NCI-H446 (cell line): ENCODE measurements around the gene IL4.
A peak's percentile ranks its signal among the peaks of the same experiment; 100 is the strongest.
"Not testable (repeated sequence)": the region's sequence is repeated elsewhere in the genome, so short reads cannot be mapped to it uniquely, and the experiment has no call there.

Source experiments
- DNase-seq, 2 experiments: peaks; one replicate each; lab custom pipeline; 2025; lab: John Stamatoyannopoulos, UW

Gene IL4

DNA sequence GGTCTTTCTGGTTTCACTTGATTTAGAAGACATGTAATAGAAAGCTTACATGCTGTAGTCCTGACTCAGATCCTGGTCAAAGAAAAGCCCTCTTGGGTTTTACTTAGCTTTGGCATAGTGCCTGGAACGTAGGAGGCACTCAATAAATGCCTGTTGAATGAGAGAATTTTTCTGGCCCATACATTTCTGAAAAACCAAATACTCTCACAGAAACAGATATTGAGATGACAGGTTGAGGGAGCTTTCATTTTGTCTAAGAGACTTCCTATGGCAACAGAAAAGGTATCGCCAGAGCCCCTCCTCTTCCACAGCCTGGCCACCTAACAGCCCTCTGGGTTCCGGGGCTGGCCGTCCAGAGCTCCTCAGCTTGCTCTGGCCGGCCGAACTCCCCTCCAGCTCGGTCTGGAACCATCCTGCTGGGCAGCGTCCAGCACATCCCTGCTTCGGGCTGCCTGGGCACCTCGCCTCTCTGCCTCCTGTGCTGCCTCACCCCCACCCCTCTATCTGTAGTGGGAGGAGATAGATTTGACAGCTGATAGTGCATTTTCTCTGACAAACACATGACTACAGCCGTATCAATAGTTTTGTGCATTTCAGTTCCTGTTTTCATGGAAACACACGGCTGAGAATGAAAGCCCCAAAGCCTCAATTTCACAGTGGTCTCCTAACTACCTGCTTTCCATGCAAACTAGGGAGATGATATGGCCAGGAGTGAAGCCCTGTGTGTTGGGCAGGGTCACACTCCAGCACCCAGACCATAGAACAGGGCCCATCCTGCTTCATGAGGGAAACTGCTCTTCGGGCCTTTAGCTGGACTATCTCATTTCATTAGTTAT is 1.1 kb downstream of the IL4 start:
- DNase-seq, result peak in 1 of 2 experiments; percentile 11

DNA sequence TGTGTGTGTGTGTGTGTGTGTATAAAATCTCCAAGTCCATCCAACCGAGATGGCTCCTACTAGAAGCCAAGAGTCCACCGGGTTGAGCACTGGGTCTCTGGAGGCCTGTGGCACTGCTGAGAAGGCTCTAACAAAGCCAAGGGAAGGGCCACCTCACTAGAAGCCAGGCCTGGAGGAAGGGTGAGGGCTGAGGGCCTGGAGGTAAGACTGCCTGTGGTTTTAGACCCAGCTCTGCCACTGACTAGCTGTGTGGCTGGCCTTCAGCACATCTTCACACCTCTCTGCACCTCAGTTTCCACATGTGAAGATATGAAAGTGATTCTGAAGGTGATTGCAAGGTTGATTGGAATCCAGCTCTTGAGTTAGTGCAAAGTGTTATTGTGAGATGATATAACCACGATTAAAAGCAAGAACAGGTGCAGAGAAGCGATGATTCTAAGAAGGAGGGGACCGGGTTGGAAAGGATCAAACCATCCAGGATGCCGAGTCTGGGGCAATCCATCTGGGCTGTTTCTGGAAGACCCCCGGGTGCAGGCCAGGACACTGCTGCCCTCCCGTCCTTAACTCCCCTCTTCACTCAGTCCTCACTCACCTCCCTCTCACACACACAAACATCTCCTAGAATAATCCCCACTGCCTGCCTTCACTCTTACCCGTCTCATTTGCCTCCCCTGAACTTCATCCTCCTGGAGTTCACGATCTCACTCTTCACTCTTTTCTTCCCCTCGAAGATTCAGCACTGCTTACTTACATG is 2.3 kb downstream of the IL4 start:
- DNase-seq, result no peak

DNA sequence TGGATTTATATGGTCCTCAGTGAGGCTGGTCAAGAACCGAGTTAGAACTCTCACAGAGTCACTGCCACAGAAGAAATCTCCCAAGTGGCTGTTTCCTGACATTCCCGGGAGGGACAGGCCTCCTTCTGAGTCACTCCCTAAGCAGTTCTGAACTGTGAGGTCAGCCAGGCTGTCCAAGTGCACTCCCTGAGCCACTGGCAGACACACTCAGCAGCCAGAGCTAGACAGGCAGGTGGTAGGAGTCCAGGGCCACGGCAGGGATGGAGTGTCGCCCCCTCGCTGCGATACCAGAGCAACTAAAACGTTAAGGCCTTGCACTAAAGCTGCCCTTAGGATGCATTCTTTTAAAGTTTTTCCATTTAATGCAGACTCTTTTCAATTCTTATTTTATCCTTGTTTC is 3.4 kb downstream of the IL4 start:
- no peak for DNase-seq

DNA sequence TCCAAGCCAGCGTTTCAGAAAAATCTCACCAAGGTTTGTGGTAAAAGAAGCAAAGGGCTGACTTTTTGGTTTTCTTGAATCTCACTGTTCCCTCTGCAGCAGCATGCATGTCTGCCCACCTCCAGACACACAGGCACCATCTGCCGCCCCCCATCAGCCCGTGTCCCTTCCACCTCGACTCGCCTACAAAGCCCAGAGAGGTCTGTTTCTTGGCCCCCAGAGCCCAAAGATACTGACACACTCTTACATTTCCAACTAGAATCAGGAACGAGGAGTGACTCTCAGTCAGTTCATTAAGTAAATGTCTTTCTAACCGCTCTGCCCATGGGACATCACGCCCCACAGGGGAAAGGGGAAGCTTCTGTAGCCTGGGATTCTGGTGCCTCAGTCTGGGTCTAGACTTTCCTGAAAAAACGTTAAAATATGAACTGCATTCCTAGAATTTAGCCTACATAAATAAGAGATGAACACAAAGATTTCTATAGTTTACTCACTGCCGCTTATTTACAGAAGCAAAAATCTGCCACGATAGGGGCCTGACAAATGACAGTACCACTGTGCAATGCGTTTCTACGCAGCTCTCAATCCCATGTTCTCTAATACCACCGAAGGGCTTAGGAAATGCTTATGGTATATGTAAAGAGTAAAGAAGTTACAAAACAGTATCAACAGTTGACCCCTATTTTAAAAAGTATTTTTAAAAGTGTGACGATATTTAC is 4.1 kb downstream of the IL4 start:
- DNase-seq, result no peak

DNA sequence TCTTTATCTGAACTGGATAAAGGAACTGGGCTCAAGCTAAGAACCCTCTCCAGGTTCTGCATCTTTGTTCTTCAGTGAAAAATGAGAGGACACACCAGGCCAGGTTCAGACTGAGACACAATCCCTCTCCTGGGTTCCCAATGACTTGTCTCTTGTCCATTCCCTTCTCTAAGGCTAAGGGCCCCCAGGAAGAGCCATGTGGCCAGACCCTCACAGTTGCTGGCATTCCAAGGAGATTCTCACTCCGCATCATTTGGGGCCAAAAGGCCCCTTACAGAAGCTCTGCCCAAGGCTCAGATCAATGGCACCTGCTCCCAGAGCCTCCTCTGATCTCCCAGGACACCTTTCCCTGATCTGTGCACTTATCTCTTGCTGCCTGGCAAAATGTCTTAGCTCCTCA is 4.9 kb downstream of the IL4 start:
- no peak for DNase-seq

DNA sequence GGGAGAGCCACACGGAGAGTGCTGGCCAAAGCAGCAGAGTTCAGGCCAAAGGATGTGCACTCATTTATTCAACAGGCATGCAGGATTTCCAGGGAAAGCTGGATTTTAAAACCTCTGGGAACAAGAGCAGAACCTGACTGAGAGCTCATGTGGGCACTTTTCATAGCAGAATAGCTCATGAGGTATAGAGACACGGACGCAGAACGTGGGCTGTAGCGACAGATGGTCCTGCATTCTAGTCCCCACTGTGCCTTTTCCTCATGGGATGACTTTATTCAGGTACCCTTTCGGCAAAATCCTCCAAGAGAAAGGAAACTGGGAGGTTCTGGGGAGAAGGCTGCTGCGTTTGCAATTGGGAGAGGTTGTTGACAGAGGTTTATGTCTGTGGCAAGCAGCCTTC is 5.4 kb downstream of the IL4 start:
- DNase-seq, result no peak

DNA sequence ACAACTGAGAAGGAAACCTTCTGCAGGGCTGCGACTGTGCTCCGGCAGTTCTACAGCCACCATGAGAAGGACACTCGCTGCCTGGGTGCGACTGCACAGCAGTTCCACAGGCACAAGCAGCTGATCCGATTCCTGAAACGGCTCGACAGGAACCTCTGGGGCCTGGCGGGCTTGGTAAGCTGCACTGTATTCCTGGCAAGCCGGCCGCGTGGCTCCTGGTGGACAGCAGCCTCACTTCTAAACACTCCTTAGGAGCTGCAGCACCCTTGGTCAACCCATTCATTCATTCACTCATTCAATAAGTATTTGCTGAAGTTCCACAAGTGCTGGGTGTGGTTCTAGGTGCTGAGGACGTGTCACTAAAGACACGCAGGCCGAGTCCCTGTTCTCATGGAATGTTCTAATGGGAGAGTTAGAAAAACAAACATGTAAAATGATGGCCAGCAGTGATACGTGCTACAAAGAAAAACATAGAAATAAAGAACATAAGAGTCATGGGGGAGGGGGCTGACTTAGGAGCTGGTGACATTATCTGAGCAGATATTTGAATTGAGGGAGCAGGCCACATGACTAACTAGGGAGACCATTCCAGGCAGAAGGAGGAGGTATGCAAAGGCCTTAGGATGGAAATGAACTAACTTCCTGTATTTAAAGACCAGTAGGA is 6.1 kb downstream of the IL4 start:
- DNase-seq, result no peak

DNA sequence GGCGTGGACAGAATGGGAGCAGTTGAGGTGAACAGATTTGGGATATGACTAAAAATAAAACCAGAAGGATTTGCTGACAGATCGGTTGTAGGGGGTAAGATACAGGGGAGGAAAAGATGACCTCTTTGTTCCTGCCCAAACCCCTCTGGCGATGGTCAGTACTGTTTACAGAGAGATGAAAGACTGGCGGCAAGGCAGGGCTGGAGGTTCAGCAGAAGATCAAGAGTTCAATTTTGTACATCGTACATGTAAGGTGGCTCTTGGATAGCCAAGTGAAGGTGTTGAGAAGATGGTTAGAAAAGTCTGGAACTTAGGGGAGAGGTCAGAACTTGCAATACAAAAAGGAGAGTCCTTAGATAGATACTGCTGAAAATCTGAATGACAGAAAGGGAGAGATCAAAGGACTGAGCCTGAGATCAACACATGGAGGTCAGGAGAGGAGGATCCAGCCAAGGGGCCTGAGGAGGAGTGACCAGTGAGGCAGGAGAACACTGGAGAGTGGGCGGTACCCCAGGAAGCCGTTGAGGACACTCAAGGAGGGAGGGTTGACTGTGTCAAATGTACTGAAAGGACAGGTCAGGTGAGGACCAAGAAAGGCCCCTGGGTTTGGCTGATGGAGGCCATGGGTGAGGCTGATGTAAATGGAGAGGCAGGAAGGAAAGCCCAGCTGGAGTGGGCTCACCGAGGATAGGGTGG is 7.1 kb downstream of the IL4 start:
- no peak for DNase-seq

DNA sequence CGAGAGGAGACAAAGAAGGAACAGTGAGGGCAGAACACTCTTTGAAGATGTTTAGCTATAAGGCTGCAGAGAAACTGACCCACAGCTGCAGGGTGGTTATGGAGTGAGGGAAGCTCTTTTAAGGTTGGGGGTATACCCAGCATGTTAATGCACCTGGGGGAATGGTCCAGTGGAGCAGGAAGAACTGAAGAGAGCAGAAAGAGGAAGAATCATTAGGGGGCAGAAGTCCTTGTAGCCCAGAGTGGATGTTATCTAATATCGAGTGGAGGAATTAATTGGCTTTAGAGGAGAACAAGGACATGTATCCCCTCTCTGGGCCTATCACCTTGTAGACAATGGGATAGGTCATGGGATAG is 7.7 kb downstream of the IL4 start:
- no peak for DNase-seq

DNA sequence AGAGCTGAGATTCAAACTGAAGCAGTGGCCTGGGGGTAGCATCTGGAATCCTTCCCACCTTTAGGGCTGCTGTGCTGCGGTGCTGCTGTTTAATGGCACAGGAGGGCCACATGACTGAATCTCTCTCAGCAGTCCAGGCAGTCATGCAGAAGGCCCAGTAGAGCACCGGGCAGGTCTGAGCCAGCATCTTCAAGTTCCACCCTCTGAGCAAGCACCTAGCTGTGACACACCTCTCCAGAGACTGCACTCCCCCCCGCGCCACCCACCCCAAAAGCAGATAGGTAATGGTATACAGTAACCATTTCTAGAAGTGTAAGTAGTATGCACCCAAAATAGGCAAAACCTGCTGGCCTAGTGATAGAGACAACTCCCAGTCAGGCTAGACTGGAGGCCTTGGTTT is 8.2 kb downstream of the IL4 start:
- no peak for DNase-seq

DNA sequence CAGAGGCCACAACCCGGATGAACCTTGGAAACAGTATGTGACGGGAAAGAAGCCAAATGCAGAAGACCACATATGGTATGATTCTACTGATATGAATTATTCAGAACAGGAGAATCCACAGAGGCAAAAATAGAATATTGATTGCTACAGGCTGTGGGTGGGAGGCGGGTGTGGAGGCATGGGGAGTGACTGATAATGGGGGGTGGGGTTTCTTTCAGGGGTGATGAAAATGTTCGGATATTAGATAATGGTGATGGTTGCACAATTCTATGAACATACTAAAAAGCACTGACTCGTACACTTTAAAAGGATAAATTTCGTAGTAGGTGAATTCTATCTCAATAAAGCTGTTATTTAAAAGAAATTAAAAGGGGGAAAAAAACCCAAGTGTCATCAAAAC is 10.7 kb downstream of the IL4 start:
- DNase-seq, result no peak

DNA sequence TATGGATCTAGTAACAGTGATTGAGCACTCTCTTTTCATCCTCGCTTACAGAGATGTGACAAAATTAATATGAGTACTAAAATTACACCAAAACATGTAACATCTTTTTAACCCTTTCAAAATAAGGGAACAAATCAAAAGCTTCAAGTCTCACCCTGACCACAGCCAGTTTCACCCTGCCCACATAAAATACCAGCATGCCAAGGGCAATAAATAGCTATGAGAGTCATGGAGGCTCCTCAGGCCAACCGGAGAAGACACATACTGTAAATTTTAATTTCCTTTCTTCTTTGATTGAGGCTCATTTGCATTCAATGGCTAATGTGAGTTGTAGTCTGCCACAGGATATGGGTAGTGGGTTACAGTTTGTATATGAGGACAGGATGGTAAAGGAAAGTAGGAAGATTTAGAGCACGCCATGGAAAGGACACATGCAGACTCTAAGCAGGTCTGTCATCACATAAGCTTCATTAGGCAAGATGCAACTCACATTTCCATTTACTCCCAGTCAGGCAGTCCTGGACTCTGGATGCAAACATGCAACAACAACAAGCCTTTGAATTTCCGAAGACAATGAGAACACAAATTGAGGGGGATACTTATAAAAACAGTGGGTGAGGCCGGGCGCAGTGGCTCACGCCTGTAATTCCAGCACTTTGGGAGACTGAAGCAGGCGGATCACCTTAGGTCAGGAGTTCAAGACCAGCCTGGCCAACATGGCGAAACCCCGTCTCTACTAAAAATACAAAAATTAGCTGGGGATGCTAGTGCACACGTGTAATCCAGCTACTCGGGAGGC is 11.3 kb downstream of the IL4 start:
- no peak for DNase-seq

DNA sequence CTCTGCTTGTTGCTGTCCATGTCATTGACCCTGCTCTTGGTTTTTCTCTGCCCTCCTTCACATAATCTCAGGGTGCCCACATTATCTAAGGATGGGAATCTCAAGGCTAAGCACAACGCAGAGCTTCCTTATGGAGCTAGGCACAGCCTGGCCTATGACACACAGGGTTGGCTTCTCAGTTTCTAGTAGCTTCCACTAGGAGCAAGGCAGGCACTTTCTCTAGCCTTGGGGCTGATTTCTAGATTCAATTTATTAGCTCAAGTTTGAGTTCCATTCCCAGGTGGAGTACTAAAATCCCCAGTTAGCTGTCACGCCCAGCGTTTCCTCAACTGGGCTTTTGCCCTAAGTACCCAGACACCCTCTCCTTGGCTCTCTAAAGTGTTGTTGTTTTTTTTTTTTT is 12.4 kb downstream of the IL4 start:
- DNase-seq, result no peak

DNA sequence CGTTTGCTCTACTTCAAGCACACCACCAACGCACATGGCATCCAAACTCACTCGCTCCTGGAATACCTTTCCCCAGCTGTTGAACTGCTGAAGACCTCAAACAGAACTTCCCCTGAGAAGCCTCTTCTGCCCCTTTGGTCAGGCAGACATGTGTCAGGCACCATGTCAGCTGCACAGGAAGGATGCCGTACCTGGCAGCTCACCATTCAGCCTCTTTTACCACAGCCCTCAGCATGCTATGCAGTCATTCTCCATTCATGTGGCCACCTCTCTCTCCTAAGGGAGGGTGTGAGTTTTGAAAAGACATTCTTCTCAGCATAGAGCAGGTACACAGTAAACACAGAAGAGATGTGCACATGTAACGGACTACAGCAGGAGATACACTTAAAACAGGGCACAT is 14.2 kb downstream of the IL4 start:
- no peak for DNase-seq

DNA sequence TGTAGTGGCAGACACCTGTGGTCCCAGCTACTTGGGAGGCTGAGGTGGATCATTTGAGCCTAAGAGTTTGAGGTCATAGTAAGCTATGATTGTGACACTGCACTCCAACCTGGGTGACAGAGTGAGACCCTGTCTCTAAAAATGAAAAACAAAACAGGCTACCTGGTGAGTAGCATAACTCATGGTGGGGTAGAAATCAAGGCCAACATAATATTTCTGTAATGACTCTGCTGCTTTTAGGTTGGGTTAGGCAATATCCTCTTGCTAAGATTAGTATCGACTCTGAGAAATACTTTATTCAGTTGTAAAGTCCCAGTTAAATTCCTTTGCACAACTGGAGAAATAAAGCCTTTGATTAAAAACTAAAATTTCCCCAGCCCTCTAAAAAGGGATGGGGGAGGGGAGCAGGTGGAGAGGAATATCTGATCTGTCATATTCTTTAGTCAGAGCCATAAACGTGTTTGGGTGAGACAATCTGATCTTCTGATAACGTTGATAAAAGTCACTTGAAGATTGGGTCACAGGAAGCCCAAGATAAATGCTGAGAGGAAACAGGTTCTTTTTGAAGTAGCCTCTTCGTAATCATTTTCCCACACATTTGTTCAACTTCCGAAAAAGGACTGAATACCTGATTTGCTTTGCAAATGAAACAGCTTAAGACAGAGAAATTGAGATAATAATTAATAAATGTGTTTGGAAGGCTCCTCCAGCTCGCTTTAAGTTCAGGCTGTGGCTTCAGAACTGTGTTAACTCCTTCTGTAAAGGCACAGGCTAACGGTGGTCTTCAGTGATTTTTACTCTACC is 14.9 kb downstream of the IL4 start:
- no peak for DNase-seq

DNA sequence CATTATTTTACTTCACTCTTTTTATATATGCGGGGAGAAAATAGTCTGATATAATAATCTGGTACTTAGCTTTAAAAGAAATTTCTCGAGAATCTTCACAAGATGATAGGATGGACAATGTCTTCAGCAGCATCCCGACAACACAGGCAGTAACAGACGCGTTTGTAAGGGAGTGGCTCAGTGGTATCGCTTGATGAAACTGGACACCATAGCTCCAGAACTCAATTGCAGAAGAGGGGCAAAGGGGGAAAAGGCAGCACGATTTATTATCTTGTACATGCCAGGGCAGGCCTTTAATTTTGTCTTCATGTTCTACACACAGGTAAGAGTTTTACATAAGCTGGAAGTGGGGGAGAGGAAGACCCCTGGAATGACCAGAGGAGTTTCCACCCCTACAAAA is 15.7 kb downstream of the IL4 start:
- no peak for DNase-seq

DNA sequence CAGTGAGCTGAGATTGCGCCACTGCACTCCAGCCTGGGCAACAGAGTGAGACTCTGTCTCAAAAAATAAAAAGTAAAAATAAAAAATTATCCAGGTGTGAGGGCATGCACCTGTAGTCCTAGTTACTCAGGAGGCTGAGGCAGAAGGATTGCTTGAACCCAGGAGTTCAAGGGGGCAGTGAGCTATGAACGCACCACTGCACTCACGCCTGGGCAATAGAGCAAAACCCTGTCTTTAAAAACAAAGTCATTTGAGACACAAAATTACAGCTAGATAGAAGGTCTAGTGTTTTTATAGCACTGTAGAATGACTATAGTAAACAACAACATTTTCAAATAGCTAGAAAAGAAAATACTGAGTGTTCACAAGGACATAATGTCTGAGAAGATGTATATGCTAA is 16.4 kb downstream of the IL4 start:
- DNase-seq, result no peak

DNA sequence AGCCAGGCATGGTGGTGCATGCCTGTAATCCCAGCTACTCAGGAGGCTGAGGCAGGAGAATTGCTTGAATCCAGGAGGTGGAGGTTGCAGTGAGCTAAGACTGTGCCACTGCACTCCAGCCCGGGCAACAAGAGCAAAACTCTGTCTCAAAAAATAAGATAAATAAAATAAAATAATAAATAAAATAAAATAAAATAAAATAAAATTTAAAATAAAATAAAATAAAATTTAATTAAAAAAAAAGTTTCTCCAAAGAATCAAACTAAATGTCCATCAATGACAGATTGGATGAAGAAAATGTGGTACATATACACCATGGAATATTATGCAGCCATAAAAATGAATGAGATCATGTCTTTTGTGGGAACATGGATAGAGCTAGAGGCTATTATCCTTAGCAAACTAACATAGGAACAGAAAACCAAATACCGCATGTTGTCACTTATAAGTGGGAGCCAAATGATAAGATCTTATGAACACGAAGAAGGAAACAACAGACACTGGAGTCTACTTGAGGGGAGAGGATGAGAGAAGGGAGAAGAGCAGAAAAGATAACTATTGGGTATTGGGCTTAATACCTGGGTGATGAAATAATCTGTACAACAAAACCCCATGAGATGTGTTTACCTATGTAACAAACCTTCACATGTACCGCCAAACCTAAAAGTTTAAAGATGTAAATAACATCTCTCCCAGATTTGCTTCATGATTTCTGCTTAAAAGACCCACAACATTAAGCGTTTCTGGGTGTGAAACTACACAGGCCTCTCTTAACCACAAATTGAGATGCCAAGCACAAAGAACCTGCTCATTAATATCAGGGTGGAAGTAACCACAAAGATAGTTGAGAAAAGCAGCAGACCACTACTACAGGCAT is 18.2 kb downstream of the IL4 start:
- DNase-seq, result not testable (repeated sequence)

DNA sequence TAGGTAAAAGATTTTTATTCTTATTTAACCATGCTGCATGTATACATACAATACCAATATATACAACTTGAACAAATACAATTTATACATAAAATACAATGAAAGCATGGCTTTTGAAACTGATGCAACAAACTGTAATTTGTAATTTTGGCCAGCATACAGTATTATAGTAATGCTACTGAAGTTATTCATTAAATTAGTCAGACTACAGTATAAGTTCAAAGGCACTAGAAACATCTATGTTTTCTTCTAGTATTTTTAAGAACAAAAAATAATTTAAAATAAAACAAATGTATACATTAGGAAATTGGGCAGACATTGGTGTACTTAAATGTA is 18.8 kb downstream of the IL4 start:
- DNase-seq, result no peak
